SKM-1 (cell line): ENCODE results near the gene FAIM.
"Not testable (repeated sequence)": the region's sequence is repeated elsewhere in the genome, so short reads cannot be mapped to it uniquely, and the experiment has no call there.

Experiments
- DNase-seq: peaks from one replicate; lab custom pipeline; 2025; ENCODE audit not compliant: unreplicated experiment; lab: John Stamatoyannopoulos, UW

Gene FAIM, protein sequence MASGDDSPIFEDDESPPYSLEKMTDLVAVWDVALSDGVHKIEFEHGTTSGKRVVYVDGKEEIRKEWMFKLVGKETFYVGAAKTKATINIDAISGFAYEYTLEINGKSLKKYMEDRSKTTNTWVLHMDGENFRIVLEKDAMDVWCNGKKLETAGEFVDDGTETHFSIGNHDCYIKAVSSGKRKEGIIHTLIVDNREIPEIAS

DNA sequence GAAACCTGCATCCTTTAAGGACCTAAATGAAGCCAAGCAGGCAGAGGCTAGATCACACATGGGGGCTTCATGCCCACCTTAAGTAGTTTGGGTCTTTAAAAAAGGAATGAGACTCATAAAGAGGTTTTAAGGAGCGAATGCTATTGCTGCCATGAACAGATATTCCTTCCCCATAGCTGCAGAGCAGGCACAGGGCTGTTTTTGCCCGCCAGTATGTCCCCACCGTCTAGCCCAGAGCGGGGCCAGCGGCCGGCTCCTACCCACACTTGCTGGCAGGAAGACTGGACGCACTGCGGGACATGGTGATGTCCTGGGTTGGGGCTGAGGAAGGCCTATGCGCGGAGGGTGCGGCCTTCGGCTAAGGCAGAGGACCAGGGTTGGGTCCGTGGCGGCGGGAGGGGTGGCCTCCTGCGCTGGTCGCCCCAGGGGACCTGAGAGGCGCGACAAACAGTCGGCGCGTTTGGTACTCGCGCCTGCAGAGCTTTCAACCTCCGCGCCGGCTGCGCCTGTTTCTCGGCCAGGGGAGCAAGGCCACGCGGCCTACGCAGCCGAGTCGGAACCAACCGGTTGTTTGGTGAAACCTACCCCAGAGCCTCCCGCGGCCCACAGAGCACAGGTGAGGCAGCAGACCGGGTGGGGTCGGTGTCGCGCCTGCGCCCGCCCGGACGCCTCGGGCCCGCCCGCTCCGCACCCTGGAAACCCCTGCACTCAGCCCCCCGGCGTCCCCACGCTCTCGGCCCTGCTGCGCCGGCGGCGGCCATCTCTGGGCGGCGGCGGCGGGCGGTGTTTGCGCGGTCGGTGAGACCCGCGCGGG, at the start of gene FAIM:
FAIM (plus strand) TSS at position 450 of the 814 bp plus-strand sequence. CDS start 10,956 bp downstream, outside the sequence.
- no peak for DNase-seq

DNA sequence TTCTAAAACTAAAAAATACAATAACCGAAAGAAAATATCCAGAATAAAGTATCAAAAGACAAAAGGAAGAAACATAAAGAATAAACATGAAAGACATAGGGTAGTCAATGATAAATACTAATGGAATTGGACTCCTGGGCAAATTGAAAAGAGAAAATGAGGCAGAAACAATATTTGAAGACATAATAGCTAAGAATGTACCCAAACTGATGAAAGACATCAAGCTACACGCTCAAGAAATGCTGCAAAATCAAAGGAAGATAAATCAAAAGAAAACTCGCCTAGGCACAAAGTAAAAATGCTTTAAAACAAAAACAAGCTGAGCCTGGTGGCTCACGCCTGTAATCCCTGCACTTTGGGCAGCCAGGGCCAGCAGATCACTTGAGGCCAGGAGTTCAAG, 49.4 kb upstream of the FAIM start:
- DNase-seq, result no peak

DNA sequence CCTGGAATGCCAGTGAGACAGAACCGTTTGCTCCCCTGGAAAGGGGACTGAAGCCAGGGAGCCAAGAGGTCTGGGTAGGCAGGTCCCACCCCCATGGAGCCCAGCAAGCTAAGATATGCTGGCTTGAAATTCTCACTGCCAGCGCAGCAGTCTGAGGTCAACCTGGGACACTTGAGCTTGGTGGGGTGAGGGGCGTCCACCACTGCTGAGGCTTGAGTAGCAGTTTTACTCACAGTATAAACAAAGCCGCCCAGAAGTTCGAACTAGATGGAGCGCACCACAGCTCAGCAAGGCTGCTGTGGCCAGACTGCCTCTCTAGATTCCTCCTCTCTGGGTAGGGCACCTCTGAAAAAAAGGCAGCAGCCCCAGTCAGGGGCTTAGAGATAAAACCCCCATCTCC, 48.1 kb upstream of the FAIM start:
- no peak for DNase-seq

DNA sequence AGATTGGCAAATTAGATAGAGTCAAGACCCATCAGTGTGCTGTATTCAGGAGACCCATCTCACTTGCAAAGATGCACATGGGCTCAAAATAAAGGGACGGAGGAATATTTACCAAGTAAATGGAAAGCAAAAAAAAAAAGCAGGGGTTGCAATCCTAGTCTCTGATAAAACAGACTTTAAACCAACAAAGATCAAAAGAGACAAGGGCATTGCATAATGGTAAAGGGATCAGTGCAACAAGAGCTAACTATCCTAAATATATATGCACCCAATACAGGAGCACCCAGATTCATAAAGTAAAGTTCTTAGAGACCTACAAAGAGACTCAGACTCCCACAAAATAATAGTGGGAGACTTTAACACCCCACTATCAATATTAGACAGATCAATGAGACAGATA, 45.7 kb upstream of the FAIM start:
- not testable (repeated sequence) for DNase-seq

DNA sequence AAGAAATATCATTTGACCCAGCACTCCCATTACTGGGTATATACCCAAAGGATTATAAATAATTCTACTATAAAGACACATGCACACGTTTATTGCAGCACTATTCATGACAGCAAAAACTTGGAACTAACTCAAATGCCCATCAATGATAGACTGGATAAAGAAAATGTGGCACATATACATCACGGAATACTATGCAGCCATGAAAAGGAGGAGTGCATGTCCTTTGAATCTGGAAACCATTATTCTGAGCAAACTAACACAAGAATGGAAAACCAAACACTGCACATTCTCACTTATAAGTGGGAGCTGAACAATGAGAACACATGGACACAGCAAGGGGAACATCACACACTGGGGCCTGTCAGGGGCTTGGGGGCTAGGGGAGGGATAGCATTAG, 42.3 kb upstream of the FAIM start:
- DNase-seq, result not testable (repeated sequence)

DNA sequence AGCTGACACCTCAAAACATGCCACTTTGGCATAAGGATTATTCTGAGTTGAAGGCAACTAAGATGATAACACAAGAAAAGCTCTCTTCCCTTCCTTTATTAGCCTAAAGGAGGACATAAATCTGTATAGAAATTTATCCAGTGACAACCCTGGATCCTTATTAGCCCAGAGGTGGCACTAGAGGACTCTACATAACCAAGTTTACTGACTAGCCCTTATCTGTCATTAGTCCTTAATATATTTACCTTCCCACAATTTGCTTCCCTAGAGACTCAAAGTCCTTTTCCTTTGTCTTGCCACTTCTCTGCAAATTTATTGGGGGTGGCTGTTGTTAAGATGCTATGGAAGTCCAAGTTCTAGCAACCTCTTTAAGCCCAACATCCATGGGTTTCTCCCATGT, 41.2 kb upstream of the FAIM start:
- DNase-seq, result no peak

DNA sequence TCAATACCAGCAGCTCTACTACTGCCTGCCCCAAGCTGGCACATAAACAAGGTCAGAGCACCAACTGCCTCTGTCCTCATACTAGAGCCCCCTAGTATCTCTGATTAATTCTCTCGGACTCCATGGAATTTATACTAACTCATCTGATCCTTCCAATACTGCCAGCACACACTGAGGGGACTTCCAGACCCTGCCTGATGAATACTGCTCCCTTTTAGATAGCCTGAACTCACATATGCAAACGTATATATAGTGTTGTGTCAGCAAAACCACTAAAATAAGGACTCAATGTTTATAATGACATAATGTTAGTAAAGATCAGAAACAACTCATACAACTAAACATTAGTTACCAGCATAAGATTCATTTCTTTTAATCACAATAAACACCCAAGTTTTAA, 39.5 kb upstream of the FAIM start:
- no peak for DNase-seq

DNA sequence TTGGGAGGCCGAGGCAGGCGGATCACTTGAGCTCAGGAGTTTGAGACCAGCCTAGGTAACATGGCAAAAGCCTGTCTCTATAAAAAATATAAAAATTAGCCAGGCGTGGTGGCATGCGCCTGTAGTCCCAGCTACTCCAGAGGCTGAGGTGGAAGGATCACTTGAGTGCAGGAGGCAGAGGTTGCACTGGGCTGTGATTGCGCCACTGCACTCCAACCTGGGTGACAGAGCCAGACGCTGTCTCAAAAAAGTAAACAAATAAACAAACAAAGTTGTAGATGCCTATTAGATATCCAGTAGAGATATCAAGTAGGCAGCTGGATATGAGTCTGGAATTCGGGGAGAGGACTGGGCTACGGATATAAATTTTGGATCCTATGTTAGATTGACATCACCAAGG, 38.9 kb upstream of the FAIM start:
- not testable (repeated sequence) for DNase-seq

DNA sequence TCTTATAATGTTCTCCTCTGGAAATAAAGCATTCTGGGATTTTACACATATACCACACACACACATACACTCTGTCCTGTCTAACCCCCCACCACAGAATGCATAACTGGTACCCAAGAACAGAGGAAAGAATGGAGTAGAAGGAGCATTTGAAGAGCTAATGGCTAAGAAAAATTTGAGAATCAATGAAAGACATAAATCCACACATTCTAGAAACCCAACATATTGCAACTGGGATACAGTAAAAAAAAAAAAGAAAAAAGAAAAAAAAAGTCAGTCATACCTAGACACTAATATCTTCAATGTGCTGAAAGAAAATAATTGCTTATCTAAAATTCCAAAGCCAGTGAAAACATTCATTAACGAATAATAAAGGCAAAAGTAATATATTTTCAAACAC, 35.4 kb upstream of the FAIM start:
- DNase-seq, result no peak

DNA sequence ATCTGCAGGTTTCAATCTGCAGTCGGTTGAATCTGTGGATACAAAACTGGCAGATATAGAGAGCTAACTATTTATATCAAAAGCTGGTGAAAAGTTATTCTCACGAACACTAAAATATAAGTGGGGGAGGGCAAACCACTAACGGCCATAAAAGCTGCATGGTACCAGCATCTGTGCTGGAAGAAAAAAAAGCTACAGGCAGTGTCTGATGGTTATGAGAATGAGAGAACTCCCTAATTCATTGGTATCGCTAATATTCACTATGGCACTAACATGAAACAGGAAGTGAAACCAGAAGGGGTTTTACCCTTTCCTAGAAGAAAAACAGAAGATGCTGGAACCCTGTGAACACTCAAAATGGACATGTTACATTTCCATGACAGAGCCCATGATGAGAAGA, 30.4 kb upstream of the FAIM start:
- no peak for DNase-seq

DNA sequence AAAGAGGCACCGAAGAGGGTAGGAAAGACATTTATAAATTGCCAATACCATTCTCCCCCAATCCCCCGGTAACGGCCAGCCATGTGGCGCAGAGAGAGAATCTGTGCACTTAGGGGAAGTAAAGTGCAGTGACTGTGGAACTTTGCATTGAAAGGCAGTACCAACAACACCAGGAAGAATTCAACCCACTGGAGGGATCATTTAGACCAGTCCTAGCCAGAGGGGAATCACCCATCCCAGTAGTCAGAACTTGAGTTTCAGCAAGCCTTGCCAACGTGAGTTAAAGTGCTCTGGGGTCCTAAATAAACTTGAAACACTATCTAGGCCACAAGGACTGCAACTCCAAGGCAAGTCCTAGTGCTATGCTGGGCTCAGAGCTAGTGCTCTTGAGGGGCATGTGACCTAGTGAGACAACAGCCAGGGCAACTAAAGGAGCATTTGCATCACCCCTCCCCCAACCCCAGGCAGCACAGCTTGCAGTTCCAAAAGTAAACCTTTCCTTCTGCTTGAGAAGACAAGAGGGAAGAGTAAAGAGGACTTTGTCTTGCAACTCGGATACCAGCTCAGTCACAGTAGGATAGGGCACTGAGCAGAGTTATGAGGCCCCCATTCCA, 29.5 kb upstream of the FAIM start:
- DNase-seq, result no peak

DNA sequence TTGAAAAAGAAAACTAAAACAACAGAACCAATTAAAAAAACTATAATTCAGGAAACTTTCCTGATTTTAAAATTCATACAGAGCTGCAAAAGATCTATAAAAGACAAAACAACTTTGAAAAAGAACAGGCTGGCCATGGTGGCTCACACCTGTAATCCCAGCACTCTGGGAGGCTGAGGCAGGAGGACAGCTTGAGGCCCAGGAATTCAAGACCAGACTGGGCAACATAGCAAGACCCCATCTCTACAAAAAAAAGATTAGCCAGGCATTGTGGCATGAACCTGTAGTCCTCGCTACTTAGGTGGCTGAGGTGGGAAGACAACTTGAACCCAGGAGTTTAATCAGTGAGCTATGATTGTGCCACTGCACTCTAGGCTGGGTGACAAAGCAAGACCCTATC, 21.2 kb upstream of the FAIM start:
- DNase-seq, result no peak

DNA sequence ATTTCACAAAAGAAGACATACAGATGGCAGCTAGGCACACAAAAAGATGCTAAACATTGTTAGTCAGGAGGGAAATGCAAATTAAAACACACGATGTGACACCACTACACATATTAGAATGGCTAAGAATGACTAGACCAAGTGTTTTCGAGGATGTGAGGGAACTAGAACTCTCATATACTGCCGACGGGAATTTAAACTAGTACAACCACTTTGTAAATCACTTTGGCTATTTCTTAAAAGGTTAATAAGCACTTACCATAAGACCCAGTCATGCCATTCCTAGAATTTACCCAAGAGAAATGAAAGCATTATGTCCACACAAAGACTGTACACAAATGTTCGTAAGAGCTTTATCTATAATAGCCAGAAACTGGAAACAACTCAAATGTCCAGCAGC, 20.1 kb upstream of the FAIM start:
- no peak for DNase-seq

DNA sequence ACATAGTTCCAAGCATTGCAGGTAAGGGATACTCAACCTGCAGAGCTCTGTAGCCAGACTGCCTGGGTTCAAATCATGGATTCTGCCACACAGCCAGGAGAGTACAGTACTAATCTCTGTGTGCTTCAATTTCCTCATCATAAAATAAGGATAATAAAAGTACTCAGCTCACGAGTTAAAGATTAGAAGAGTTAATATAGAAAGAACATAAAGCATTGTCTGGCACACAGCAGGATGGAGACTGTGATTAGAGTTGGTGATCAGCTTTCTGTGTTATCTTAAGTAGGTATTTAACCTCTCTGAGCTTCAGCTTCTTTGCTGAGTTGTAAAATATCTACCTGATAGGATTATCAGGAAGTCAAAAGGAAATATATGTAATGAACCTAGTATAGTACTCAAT, 17.2 kb upstream of the FAIM start:
- DNase-seq, result no peak

DNA sequence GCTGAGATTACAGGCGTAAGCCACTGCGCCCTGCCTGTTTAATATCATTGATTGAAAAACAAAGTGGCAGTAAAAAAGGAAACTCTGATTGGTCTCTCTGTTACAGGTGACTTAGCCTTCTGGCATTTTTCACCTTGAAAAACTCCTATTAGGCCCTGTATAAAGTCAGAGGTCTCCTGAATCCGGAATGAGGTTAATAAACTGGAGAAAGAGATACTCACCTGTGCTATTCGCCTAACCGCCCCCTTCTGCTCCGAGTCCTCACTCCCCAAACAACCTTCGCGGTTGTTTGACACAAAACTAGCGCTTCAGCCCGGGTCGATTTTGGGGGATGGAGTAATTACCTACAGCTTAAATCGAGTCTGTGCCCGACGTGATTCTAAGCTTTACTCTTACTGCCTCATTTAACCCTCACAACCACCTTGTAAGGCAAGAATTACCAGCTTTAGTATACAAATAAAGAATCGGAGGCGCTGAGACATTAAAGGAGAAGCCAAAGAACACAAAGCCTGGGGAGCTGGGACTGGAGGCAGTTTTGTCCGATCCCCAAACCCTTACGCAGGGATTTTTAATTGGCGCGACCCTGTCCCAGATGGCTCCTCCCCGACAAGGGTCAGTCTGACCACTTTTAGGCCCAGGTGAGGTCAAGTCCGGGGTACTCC, 15.0 kb upstream of the FAIM start:
- no peak for DNase-seq

DNA sequence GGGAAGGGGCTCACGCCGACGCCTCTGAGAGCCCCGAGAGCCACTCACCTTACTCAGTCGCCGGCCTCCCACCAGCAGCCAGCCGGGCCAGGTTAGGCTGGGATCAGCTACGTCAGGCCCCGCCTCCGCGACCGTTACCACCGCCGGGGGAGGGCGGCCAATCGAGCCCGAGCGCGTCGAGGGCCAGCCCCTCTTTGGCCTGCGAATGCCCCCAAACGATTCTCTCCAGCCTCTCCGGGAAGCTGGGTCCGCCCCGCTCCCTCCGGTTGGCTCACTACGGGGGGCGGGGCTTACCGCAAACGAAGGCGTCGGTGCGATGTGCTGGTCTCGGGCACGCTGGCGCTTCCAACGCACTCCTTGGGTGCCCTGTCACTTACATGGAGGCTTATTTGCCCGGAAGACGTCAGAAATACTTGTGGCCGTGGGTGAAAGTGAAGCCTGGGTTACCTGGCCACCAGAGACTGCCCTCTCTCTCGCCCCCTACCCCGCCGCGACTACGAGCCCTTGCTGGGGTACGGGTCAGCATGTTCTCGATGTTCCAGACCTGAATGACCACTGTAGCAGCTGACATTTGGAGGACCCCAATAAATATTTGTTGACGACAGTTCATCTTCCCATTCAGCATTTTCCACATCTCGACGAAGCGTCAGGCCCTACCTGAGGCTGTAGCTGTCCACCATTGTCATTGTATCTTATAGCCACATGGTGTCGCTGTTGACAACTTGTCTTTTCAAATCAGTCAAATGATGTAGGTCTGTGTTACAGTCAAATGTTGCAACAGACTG, 14.2 kb upstream of the FAIM start, which contains the start of gene CEP70:
CEP70 (minus strand) TSS at position 111 of the 785 bp plus-strand sequence. CDS start 21,333 bp downstream, outside the sequence.
- DNase-seq, result no peak

DNA sequence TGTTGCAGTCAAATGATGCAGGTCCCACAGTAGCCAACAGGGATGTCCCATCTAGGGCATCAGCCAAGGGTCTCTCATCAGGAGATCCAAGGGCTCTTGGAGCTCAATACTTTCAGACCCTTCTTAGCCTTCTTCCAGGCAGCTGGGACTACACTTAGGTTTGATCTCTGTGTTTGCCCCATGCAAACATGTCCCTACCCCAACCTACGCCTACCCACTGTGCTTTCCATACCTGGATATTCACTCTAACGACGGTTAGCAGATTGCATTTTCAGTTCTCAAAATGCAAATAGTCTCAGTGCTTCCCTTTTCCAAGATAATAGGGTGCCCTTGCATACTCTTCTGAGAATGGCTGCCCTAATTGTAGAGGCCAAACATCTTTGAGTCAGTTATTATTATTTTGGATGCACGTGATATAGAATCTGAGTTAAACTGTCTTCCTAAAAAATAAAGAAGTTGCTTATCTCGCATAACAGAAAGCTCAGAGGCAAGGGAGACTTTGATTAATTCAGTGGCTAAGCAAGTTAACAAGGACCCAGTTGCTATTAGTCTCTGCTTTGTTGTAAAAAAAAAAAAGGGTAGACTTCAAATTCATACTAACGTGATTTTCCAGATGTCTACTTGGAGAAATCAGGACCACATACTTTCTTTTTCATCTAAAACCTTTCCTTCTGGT, 13.5 kb upstream of the FAIM start:
- no peak for DNase-seq

DNA sequence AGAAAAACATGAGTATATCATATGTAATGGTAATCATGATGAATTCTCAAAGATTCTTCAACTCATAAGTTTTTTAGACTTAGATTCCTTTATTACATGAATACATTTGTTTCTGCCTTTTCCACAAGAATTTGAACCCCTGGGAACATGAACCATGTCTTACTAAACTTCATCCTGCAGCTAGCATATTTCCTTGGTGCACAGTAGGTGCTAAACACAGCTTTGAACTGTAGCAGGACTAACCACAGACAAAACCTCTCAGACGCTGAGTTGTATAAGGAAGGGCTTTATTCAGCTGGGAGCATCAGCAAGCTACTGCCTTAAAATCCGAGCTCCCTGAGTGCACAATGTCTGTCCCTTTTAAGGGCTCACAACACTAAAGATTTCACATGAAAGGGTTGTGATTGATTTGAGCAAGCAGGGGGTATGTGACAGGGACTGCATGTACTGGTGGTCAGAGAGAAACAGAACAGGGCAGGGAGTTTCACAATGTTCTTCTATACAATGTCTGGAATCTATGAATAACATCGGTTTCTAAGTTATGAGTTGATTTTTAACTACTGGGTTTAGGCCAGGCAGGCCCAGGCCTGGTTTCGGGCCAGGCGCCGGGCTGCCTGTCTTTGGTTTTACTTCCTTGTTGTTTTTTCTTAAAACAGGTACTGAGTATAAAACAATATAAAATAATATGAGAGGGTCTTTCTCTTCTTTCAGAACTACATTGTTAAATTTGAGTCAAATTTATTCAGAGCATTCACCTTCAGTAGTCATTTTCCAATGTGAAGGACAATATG, 11.2 kb upstream of the FAIM start:
- not testable (repeated sequence) for DNase-seq

DNA sequence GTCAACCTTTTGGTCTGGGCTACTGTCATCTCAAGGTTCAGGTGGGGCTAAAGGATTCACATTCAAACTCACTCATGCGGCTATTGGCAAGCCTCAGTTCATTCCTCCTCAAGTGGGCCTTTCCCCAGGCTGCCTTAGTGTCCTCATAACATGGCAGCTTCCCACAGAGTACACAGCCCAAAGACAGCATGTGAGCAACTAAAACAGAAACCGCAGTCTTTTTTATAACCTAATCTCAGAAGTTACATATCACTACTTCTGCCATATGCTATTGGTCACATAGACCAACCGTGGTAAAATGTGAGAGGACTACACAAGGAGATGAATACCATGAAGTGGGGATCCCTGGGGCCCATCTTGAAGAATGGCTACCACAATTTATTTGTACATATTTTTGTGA, 10.0 kb upstream of the FAIM start:
- no peak for DNase-seq
